Thyroid gland (tissue), 4 donors: ENCODE data around the gene COL8A2.

Source experiments
- POLR2A ChIP-seq, 2 donors: fragments of 450-650 bp; IDR thresholded peaks; one replicate each; pipeline ENCODE4 v1.6.1; 2017; ENCODE audit warnings: antibody characterized with exemption in 2 of 2, mild to moderate bottlenecking in 2 of 2, moderate library complexity in 1 of 2
- TF ChIP-seq, protein P1 (sequence below), 6 experiments: fragments of 200-600 bp in 3 of 6; fragments of 450-650 bp in 3 of 6; sonication (generic) in 3 of 6; IDR thresholded peaks; one replicate each; pipeline ENCODE4 v1.5.1; 2016 to 2019; ENCODE audit warnings: antibody characterized with exemption in 6 of 6, mild to moderate bottlenecking in 2 of 6, inconsistent platforms in 1 of 6, moderate library complexity in 1 of 6

DNA sequence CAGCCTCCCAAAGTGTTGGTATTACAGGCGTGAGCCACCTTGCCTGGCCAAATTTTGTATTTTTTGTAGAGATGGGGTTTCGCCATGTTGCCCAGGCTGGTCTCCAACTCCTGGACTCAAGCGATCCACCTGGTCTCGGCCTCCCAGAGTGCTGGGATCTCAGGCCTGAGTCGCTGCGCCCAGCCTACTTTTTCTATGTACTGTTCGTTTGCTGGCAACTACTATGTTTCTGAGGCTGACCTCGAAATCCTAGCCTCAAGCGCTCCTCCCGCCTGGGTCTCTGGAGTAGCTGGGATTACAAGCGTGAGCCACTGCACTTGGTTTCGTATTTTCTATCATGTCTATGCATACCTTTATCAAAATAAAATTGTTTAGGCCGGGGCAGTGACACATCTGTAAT is 41.8 kb downstream of the COL8A2 start:
- TF ChIP-seq, protein P1, sequence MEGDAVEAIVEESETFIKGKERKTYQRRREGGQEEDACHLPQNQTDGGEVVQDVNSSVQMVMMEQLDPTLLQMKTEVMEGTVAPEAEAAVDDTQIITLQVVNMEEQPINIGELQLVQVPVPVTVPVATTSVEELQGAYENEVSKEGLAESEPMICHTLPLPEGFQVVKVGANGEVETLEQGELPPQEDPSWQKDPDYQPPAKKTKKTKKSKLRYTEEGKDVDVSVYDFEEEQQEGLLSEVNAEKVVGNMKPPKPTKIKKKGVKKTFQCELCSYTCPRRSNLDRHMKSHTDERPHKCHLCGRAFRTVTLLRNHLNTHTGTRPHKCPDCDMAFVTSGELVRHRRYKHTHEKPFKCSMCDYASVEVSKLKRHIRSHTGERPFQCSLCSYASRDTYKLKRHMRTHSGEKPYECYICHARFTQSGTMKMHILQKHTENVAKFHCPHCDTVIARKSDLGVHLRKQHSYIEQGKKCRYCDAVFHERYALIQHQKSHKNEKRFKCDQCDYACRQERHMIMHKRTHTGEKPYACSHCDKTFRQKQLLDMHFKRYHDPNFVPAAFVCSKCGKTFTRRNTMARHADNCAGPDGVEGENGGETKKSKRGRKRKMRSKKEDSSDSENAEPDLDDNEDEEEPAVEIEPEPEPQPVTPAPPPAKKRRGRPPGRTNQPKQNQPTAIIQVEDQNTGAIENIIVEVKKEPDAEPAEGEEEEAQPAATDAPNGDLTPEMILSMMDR (IDR thresholded peaks at IDR 0.05): no peak
- no peak for TF ChIP-seq POLR2A (IDR thresholded peaks at IDR 0.05)
